ENCODE data around the gene BCDIN3D.

The BCDIN3D gene

GRCh38 chr12:49821373-49822287 is 21.3 kb downstream of the BCDIN3D start:
- no peaks in the 10 kb centered on the region for H3K27me3 ChIP-seq (ENCODE audit: insufficient read depth, low read length)
- H3K27ac ChIP-seq (ENCODE audit: low read depth, low read length), result no peak overlapping the region
- no peak overlapping the region for H3K4me3 ChIP-seq (ENCODE audit: low read depth, low read length)
- peaks cover 40% of the 10 kb centered on the region for H3K4me1 ChIP-seq (ENCODE audit: control insufficient read depth, insufficient read depth, low read length, unreplicated experiment)
- H3K36me3 ChIP-seq (ENCODE audit: insufficient read depth, low read length), result no peaks in the 10 kb centered on the region
- peaks cover 65% of the 10 kb centered on the region for H3K79me2 ChIP-seq (ENCODE audit: control insufficient read depth, insufficient read depth, low read length, unreplicated experiment)
- H2AFZ ChIP-seq (ENCODE audit: low read length, unreplicated experiment), result no peak overlapping the region

- Histone ChIP-seq H3K79me2 (ENCODE audit: control insufficient read depth, insufficient read depth, low read length, unreplicated experiment) (peaks cover 64% of the 10 kb centered on the region), H3K27me3 (ENCODE audit: insufficient read depth, low read length) (no peaks in the 10 kb centered on the region), H3K27ac (ENCODE audit: low read depth, low read length) (no peak overlapping the region), H2AFZ (ENCODE audit: low read length, unreplicated experiment) (no peak overlapping the region), H3K4me1 (ENCODE audit: control insufficient read depth, insufficient read depth, low read length, unreplicated experiment) (peaks cover 22% of the 10 kb centered on the region), H3K36me3 (ENCODE audit: insufficient read depth, low read length) (peaks cover 5% of the 10 kb centered on the region), H3K4me3 (ENCODE audit: low read depth, low read length) (no peak overlapping the region)
These were observed 23.1 kb downstream of the BCDIN3D start for GRCh38 chr12:49819786-49820185.

DNA sequence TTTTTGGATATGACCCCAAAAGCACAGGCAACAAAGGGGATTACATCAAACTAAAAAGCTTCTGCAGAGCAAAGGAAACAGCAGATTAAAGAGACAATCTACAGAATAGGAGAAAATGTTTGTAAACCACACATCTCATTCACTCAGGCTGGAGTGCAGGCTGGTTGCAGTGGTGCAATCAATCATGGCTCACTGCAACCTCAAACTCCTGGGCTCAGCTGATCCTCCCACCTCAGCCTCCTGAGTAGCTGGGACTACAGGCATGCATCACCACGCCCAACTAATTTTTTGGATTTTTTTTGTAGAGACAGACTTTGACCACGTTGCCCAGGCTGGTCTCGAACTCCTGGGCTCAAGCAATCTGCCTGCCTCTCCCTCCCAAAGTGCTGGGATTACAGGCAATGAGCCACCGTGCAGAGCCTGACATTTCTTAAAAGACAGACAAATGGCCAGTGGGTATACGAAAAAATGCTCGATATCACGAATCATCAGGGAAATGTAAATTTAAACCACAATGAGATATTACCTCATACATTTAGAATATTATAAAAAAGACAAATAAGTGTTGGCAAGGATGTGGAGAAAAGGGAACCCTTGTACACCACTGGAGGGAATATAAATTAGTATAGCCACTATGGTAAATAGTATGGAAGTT is 24.5 kb downstream of the BCDIN3D start:
- H3K79me2 ChIP-seq (ENCODE audit: control insufficient read depth, insufficient read depth, low read length, unreplicated experiment), result peaks cover 55% of the 10 kb centered on the region
- no peak overlapping the region for H2AFZ ChIP-seq (ENCODE audit: low read length, unreplicated experiment)
- H3K27ac ChIP-seq (ENCODE audit: low read depth, low read length), result no peak overlapping the region
- H3K4me1 ChIP-seq (ENCODE audit: control insufficient read depth, insufficient read depth, low read length, unreplicated experiment), result peaks cover 11% of the 10 kb centered on the region
- H3K4me3 ChIP-seq (ENCODE audit: low read depth, low read length), result no peak overlapping the region
- H3K36me3 ChIP-seq (ENCODE audit: insufficient read depth, low read length), result peaks cover 7% of the 10 kb centered on the region
- H3K27me3 ChIP-seq (ENCODE audit: insufficient read depth, low read length), result no peaks in the 10 kb centered on the region

GRCh38 chr12:49813131-49813530 is 29.8 kb downstream of the BCDIN3D start:
- H3K27ac ChIP-seq (ENCODE audit: low read depth, low read length), result no peak overlapping the region
- H3K79me2 ChIP-seq (ENCODE audit: control insufficient read depth, insufficient read depth, low read length, unreplicated experiment), result peaks cover 28% of the 10 kb centered on the region
- H2AFZ ChIP-seq (ENCODE audit: low read length, unreplicated experiment), result no peak overlapping the region
- no peaks in the 10 kb centered on the region for H3K4me1 ChIP-seq (ENCODE audit: control insufficient read depth, insufficient read depth, low read length, unreplicated experiment)
- no peak overlapping the region for H3K4me3 ChIP-seq (ENCODE audit: low read depth, low read length)
- no peaks in the 10 kb centered on the region for H3K27me3 ChIP-seq (ENCODE audit: insufficient read depth, low read length)
- peaks cover 7% of the 10 kb centered on the region for H3K36me3 ChIP-seq (ENCODE audit: insufficient read depth, low read length)

DNA sequence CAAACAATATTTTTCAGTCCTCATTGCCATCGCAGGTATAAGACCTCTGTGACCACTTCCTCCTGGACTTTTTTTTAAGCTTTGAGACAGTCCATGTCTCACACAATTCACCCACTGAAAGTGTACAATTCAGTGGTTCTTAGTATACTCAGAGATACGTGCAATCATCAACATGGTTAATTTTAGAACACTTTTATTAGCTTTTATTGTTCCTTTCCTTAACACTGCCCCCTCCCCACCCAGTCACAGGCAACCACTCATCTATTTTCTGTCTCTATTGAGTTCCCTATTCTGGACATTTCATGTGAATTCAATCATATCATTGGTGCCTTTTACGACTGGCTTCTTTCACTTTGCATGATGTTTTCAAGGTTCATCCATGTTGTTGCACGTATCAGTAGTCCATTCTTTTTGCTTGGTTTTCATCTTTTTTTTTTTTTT is 30.9 kb downstream of the BCDIN3D start:
- no peaks in the 10 kb centered on the region for H3K27me3 ChIP-seq (ENCODE audit: insufficient read depth, low read length)
- no peak overlapping the region for H3K27ac ChIP-seq (ENCODE audit: low read depth, low read length)
- H3K4me1 ChIP-seq (ENCODE audit: control insufficient read depth, insufficient read depth, low read length, unreplicated experiment), result no peaks in the 10 kb centered on the region
- H3K36me3 ChIP-seq (ENCODE audit: insufficient read depth, low read length), result peaks cover 7% of the 10 kb centered on the region
- H3K4me3 ChIP-seq (ENCODE audit: low read depth, low read length), result no peak overlapping the region
- H2AFZ ChIP-seq (ENCODE audit: low read length, unreplicated experiment), result no peak overlapping the region
- peaks cover 34% of the 10 kb centered on the region for H3K79me2 ChIP-seq (ENCODE audit: control insufficient read depth, insufficient read depth, low read length, unreplicated experiment)

DNA sequence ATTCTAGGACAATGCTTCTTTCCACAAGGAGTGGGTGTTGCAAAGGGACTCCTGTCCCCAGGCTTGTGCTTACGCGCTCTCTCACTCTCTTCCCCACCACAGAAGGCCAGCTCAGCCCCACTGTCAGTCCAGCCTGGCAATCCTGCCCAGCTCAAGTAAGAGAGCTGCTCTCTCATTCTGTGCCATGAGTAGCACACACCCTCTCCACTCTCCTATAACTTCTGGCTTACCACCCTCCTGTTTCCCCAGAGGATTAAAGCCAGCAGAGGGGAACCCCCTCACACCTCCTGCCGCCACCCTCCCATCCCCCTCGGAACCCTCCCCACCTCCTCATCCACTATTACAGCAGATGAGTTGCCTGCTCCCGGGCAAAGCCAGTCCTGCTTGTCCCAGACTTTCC is 31.8 kb downstream of the BCDIN3D start:
- no peak overlapping the region for H3K4me3 ChIP-seq (ENCODE audit: low read depth, low read length)
- H3K27me3 ChIP-seq (ENCODE audit: insufficient read depth, low read length), result no peaks in the 10 kb centered on the region
- peaks cover 7% of the 10 kb centered on the region for H3K36me3 ChIP-seq (ENCODE audit: insufficient read depth, low read length)
- H2AFZ ChIP-seq (ENCODE audit: low read length, unreplicated experiment), result no peak overlapping the region
- peaks cover 33% of the 10 kb centered on the region for H3K79me2 ChIP-seq (ENCODE audit: control insufficient read depth, insufficient read depth, low read length, unreplicated experiment)
- H3K4me1 ChIP-seq (ENCODE audit: control insufficient read depth, insufficient read depth, low read length, unreplicated experiment), result no peaks in the 10 kb centered on the region
- H3K27ac ChIP-seq (ENCODE audit: low read depth, low read length), result no peak overlapping the region

DNA sequence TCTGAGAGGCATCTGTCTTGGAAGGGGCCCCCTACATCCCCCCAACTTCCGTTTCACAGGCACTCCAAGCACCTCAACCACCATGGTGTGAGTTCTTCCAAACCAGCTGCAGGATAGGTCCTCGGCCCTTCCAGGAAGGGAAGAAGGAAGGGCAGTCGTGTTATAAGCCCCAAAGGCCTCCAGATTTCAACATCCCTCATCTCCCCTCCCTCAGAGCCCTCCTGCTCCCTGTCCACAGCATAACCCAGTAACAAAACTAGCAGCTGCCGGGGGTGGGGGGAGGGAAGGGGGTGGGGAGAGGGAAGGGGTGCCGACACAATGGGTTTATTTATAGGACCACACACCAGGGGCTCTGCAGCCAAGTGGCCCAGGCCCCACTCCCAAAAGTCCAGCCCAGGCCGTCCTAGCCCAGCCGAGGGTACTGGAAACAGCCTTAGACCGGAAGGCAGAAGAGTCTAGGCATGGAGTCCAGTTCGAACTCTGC is 33.0 kb downstream of the BCDIN3D start:
- peaks cover 4% of the 10 kb centered on the region; the same call in 1 of the 2 replicates for H3K36me3 ChIP-seq (ENCODE audit: insufficient read depth, low read length)
- no peaks in the 10 kb centered on the region for H3K27me3 ChIP-seq (ENCODE audit: insufficient read depth, low read length)
- H3K79me2 ChIP-seq (ENCODE audit: control insufficient read depth, insufficient read depth, low read length, unreplicated experiment), result peaks cover 25% of the 10 kb centered on the region
- H3K4me1 ChIP-seq (ENCODE audit: control insufficient read depth, insufficient read depth, low read length, unreplicated experiment), result no peaks in the 10 kb centered on the region
- H3K27ac ChIP-seq (ENCODE audit: low read depth, low read length), result no peak overlapping the region
- no peak overlapping the region for H3K4me3 ChIP-seq (ENCODE audit: low read depth, low read length)
- no peak overlapping the region for H2AFZ ChIP-seq (ENCODE audit: low read length, unreplicated experiment)

GRCh38 chr12:49809381-49809905 is 33.5 kb downstream of the BCDIN3D start:
- Histone ChIP-seq H3K4me3 (ENCODE audit: low read depth, low read length) (no peak overlapping the region), H3K27me3 (ENCODE audit: insufficient read depth, low read length) (no peaks in the 10 kb centered on the region), H3K27ac (ENCODE audit: low read depth, low read length) (no peak overlapping the region), H3K36me3 (ENCODE audit: insufficient read depth, low read length) (peaks cover 4% of the 10 kb centered on the region; the same call in 1 of the 2 replicates), H3K79me2 (ENCODE audit: control insufficient read depth, insufficient read depth, low read length, unreplicated experiment) (peaks cover 20% of the 10 kb centered on the region), H3K4me1 (ENCODE audit: control insufficient read depth, insufficient read depth, low read length, unreplicated experiment) (no peaks in the 10 kb centered on the region), H2AFZ (ENCODE audit: low read length, unreplicated experiment) (no peak overlapping the region)

DNA sequence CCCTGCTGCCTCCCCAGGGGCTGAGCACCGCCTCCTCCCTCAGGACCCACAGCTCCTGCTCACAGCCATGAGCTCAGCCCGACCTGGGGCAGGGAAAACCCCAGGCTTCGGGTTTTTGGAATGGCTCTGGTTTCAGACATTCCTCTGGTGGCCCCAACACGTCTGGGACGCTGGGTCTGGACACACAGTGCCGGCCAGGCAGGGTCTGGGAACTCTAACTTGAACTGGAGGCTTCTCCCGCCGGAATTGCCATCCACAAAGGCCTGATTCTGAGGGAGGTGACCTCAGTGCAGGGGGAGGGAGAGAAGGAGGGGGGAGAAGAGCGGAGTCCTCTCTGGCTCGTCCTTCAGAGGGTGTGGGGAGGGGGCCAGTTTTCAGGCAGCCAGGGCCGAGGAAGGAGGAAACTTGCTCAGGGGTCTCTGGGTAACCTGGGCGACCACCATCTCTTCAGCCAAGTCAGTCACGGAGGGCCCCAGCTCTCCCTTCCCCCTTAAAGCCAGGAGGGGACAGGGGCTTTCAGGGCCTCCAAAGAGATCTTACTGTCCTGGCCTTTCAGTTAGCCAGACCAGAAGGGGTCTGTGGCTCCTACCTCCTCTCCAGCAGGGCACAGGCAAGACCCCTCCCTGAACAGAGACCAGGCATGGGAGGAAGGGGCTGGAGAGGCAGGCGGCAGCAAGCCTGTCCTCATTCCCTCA is 34.1 kb downstream of the BCDIN3D start:
- peaks cover 5% of the 10 kb centered on the region; the same call in 1 of the 2 replicates for H3K36me3 ChIP-seq (ENCODE audit: insufficient read depth, low read length)
- H3K4me3 ChIP-seq (ENCODE audit: low read depth, low read length), result no peak overlapping the region
- H3K4me1 ChIP-seq (ENCODE audit: control insufficient read depth, insufficient read depth, low read length, unreplicated experiment), result no peaks in the 10 kb centered on the region
- H3K27ac ChIP-seq (ENCODE audit: low read depth, low read length), result no peak overlapping the region
- no peak overlapping the region for H2AFZ ChIP-seq (ENCODE audit: low read length, unreplicated experiment)
- H3K27me3 ChIP-seq (ENCODE audit: insufficient read depth, low read length), result no peaks in the 10 kb centered on the region
- H3K79me2 ChIP-seq (ENCODE audit: control insufficient read depth, insufficient read depth, low read length, unreplicated experiment), result peaks cover 19% of the 10 kb centered on the region

GRCh38 chr12:49807991-49808580 is 34.8 kb downstream of the BCDIN3D start:
- H2AFZ ChIP-seq (ENCODE audit: low read length, unreplicated experiment), result no peak overlapping the region
- no peak overlapping the region for H3K4me3 ChIP-seq (ENCODE audit: low read depth, low read length)
- H3K79me2 ChIP-seq (ENCODE audit: control insufficient read depth, insufficient read depth, low read length, unreplicated experiment), result peaks cover 19% of the 10 kb centered on the region
- H3K4me1 ChIP-seq (ENCODE audit: control insufficient read depth, insufficient read depth, low read length, unreplicated experiment), result no peaks in the 10 kb centered on the region
- no peak overlapping the region for H3K27ac ChIP-seq (ENCODE audit: low read depth, low read length)
- peaks cover 5% of the 10 kb centered on the region; the same call in 1 of the 2 replicates for H3K36me3 ChIP-seq (ENCODE audit: insufficient read depth, low read length)
- H3K27me3 ChIP-seq (ENCODE audit: insufficient read depth, low read length), result no peaks in the 10 kb centered on the region
